NCI-H82 treated with DMSO at 0.1 percent for 48 hours (cell line): Measurements from ENCODE around the gene TRIM3.
"Not testable (repeated sequence)": the region's sequence is repeated elsewhere in the genome, so short reads cannot be mapped to it uniquely, and the experiment has no call there.

Experiments
- DNase-seq: peaks from one replicate; lab custom pipeline; 2025; ENCODE audit not compliant: unreplicated experiment; lab: John Stamatoyannopoulos, UW

Gene TRIM3

DNA sequence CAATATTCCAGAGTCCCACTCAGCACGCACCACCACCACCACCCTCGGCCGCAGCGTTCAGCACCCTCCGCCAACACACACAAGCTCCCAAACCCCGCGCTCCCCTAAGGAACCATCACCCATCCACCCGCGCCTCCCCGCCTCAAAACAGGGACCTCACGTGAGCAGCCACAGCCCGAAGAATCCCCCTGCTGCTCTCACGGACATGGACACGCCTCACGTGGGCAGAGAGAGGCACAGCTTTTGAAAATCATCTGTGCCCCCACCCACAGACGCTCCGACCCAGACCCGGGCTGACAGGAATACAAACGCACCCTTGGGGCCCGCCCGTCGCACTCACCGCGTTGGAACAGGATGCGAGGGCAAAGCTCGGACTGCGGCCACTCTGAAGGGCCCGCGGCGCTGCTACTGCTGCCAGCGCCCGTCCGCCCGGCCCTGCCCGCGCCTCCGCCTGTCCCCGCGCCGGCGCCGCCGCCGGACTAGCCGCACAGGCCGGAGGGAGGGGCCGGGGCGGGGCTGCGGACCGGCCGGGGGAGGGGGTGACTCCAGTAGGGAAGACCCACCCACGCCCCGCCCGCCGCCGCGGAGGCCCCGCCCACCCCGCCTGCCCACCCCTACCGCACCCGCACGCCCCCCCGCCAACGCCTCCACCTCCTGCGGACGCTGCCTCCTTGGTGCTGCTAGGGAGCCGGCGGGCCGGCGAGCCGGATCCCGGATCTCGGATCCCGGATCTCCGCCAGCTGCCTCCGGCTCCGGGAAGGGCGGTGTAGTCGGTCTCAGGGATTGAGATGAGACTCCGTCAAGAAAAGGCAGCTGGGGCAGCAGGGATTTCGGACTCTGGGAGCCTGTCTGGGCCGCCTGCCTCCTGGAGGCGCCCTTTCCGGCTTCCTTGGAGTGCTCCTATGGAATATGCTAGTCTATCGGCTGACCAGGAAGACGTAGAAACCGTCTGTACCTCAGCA is at the start of gene TRIM3:
TRIM3 (minus strand) TSS at position 491 of the 962 bp plus-strand sequence. CDS start 8,246 bp downstream, outside the sequence.
- peak; percentile 40 for DNase-seq

DNA sequence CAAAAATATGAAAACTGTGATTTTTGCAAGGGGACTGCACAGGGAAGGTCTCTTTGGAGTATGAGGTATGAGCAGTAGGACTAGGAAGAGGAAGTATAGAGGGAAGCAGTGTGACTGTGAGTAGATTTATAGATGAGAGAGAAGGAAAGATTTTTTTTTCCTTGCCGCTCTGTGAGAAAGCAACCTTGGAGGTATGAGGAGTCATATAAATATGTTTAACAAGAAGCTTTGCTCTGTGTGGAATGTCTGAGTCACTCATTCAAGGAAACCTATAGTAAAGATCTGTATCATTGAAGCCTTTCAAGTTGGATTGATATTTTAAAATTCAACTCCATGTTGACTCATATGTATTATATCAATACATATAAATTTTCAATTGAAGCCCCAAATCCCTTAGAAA is 49.5 kb upstream of the TRIM3 start:
- no peak for DNase-seq

DNA sequence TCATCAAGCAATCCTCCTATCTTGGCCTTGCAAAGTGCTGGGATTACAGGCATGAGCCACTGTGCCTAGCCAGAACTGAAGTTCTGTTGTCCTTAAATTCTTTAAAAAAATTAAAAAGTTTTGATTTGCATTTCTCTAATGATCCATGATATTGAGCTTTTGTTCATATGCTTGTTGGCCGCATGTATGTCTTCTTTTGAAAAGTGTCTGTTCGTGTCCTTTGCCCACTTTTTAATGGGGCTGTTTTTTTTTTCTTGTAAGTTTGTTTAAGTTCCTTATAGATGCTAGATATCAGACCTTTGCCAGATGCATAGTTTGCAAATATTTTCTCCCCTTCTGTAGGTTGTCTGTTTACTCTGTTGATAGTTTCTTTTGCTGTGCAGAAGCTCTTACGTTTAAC is 48.2 kb upstream of the TRIM3 start:
- not testable (repeated sequence) for DNase-seq

DNA sequence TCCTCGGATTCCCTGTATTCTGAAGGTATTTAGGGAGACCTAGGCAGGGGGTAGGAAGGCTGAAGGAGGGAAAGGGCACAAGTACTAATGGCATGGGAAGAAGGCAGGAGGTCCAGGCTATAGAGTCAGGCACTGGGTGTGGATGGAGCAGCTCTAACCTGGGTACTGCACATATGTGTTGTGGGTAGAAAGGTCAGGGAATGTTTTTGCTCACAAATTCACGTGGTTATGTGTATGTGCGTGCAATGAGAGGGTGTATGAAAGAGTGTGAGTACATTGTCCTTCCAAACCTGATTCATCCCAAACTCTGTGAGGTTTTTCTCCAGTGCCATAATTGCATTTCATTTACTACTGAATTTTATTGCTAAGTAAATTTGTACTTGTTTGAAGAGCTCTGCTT is 46.5 kb upstream of the TRIM3 start:
- DNase-seq: no peak

DNA sequence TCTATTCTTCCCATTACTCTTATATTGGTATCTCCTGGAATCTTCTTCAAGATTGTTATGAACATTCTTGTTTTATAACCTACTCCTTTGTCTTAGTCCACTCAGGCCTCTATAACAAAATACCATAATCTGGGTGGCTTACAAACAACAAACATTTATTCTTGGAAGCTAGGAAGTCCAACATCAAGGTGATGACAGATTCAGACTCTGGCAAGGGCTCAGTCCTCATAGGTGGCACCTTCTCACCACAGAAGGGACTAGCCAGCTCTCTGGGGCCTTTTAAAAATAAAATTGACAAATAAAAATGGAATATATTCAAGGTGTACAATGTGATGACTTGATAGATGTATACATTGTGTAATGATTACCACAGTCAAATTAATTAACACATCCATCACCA is 43.1 kb upstream of the TRIM3 start:
- DNase-seq: no peak

DNA sequence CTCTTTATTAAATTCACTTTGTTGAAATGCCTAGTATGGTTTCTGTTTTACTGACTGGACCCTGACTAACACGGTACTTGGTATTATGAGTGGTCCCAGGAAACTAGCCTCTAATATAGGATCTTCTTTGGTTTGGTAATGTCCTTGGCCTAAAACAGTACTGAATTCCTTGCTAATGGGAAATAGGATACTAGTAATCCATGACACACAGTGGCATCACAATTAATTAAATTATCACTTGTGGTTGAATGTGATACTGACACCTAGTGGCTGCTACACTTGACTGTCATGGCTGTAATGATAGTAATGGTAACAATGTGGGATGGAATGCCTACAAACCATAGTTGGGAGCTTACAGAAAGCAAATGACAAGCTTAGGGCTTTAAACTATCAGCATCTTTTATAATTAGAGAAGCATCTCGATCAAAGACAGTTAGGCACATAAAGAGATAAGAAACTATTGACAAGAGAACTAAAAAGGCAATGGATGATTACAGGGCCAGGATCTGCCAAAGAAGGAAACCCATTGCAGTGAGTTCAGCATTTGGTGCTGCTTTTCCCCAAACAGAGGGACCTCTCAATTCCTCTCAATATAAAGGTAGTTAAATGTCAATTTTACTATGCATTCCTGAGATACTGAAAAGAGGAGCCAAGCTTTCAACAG is 32.0 kb upstream of the TRIM3 start:
- DNase-seq: peak; percentile 69

DNA sequence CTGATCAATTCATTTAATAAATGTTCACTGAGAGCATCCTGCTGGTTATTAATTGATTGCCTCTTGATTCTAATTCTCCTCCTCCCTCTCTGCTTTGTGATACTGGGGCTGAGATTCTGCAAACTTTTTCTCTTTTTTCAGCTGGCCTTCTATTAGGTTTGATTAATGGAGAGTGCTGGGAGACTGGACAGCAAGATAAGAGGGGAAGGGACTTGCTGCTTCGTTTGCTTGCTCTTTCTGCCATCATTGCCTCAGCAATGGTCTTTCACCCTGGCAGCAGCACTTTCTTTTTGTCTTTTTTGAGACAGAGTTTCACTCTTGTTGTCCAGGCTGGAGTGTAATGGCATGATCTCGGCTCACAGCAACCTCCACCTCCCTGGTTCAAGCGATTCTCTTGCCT is 30.4 kb upstream of the TRIM3 start:
- no peak for DNase-seq

DNA sequence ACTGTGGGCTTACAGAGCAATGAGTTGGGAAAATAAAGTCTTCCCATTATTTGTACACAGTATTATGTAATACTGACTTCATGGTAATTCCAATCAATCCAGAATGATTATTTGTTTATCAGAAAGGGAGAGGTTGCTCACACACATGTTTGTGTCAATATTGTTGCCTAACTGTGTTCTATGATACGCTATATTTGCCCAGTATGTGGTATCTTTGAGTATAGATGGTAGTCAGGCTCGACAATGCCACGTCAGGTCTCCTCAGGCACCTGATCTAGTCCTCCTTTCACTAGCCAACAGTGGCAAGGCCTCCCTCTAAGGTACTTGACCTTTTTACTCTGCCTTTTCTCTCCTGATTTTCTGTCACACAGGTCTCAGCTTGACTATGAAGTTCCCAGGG is 28.6 kb upstream of the TRIM3 start:
- no peak for DNase-seq

DNA sequence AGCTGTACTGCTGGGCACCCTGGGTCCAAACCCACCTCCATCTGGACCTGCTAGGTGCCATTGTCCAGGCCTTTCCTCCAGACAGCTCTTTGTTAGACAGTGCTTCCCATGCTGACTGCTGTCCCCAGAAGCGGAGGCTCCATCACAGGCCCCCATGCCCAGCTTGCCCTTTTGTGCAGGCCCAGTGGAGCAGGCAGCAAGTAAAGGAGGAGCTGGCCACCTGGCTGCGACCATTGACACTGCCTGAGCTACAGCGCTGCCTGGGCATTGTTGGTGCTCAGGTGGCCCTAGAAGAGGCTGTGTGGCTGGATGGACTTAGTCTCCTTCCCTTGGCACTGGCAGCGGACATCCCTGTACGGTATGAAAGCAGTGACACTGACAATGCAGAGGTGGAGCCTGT is 24.8 kb upstream of the TRIM3 start:
- DNase-seq: no peak

DNA sequence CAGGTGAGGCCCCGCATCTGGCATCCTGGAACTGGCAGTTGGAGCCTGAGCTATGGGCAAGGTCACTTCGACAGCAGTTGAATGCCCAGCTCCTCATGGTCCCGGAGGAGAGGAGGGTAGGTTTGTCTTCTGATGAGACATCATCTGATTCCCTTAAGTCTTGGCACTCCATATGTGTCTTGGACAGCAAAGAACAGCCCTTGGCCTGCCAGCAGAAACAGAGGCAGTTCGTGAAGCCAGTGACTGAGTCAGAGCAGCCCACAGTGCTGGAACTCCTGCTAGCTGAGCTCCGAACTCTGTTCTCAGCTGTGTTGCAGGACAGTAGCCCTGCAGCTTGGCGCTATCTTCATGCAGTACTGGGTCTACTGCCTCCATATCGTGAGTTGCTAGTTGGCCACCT is 24.4 kb upstream of the TRIM3 start:
- DNase-seq: no peak

DNA sequence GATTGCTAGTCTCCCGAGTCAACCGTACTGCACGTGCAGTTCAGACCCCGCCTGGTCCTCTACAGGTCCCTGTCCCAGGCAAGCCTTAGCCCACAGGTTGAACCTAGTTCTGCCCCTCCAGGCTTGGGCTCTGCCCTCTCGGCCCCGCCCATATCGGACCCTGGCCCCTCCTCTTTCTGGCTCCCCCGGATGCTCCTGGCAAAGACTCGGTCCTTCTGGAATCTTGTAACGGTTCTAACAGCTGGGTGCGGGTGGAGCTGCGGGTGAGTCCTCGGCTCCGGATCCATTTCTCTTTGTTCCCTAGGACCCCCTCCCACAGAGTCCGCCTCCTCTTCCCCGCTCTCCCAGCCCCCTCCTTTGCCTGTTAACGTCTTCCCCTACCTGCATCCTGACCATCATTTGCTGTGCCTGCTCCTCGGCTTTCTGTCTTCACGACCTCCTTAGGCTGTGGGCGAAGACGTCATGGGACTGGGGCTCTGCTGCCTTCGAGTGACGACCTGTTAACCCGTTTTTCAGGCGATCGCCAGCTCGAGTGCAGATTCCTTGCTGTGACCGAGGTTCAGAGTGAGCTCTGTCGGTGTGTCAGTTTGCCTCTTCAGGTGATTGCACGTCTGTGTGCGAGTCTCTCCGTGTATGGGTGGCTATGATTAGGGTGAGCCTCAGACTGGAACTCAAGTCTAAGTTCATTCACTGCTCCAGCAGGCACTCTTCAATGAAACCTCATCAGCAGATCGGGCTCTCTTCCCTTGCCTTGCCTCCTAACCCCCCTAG is 23.5 kb upstream of the TRIM3 start, which contains the start of gene DNHD1:
DNHD1 (plus strand) TSS at position 212 of the 771 bp plus-strand sequence. CDS start 936 bp downstream, outside the sequence.
- no peak for DNase-seq

DNA sequence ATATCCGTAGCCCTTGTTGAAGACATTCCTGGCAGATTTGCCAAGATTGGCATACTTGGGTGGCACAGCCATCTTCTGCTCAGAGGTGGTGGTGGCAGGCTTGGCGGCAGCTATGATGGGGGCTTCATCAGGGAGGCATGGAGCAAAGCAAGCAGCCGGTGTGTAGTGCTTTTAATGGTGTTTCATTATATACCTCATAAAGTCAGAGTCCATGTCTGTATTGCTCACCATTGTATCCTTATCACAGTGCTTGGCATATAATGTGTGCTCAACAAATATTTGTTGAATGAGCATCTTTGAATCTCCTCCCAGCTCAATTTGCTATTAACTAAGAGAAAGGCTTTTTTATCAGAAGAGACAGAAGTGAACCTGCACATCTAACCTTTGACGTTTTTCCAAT is 15.6 kb upstream of the TRIM3 start:
- no peak for DNase-seq

DNA sequence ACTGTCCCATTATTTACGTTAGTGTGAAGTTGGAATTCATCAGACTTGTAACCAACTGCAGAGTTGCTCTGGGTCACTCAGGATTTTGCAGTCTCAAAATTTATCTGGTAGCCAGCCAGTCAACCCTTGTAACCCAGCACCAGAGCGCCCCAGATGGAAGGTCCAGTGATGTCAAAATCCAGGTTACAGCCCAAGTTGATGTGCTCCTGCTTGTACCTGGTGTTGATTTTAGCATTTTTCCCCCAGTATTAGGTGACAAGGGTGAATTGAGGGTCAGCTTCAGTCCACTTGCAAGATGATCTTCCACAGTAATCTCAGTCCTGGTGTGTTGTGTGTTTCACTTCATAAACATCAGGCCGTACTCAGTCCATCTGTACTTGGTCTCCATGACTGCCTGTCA is 15.1 kb upstream of the TRIM3 start:
- no peak for DNase-seq

DNA sequence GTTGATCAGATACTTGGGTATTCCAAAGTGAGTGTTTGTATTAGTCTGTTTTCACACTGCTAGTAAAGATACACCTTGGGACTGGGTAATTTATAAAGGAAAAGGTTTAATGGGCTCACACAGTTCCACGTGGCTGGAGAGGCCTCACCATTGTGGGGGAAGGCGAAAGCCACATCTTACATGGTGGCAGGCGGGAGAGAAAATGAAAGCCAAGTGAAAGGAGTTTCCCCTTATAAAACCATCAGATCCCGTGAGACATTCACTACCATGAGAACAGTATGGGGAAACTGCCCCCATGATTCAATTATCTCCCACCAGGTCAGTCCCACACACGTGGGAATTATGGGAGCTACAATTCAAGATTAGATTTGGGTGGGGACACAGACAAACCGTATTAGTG is 14.6 kb upstream of the TRIM3 start:
- no peak for DNase-seq

DNA sequence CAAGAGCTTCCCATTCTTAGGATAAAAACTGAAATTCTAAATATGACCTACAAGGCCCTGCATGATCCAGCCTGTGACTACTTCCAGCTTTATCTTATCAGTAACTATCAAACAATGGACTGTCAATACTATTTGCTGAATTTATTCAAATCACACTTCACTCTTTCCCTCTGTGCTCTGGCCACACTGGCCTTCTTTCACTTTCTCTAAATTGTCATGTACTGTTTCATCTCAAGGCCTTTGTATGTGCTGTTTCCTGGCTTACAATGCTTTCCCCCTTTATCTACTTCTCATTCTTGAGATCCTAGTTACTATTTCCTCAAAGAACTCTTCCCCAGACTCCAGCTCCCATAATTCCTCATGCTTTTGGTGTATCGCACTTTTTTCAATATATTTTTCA is 13.2 kb upstream of the TRIM3 start:
- no peak for DNase-seq

DNA sequence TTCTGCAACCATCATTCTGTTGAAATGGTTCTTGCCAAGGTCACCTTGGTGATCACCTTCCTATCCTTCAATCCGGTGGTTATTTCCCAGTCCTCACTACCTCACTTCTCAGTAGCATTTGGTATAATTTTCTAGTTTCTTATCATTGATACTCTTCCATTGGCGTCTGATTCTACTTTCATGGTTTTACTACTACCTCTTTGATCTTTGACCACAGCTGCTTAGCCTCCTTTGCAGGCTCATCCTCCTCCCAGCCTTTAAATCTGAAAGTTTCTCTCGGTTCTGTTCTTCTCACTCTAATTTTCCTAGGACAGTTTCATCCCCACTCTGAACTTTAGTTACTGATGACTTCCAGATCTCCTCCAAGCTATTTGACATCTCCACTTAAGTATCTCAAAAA is 12.5 kb upstream of the TRIM3 start:
- DNase-seq: no peak

DNA sequence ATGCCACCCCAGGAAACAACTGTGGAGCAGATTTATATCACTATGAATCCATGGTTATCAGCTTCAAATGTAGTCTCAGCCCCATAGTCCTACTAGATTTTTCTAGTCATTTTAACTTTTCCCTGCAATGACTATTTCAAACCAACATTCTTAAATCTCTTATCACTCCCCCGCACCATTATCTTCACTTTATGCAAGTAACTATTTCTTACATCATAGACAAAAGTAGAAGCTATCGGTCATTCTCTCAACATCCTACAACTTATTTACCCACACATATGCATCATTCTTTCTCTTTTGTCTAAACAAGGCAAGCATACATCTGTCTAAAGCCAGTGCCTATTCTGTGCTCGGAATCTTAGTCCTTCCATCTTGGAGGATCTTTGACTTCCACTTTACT is 11.9 kb upstream of the TRIM3 start:
- no peak for DNase-seq

DNA sequence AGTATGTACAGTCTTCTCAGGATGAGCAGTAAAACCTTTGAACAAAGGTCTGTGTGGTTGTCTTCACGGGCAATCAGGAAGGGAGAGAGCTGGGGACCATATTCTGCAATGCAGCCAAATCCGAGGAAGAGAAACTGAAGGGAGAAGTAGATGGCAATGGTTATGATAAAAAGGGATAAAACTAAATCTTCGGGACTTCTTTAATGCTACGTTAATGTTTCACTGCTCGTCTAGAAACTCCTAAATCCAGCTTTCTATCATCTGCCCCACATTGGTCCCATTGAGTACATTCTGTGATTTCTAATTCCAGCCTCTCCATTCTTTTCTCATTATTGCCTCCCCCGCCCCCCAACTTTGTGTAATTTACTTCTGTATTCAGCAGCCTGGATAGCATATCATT is 9.3 kb upstream of the TRIM3 start:
- no peak for DNase-seq

DNA sequence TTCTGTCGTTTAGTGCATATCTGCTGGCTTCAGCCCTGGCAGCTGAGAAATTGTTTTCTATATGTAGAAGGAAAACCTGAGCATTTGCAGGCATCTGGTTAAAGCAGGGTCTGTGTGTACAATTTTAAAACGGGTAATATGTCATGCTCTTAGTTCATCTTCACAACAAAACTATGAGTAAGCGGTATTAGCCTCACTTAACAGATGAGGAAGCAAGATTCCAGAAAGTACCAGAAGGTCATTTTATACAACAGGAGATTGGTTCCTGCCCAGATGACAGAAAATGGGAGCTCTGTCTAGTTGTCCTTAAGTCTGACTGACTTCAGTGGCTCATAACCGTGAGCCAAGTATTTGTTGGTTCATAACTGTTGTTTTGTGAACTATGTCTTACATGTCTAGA is 8.7 kb upstream of the TRIM3 start:
- no peak for DNase-seq

DNA sequence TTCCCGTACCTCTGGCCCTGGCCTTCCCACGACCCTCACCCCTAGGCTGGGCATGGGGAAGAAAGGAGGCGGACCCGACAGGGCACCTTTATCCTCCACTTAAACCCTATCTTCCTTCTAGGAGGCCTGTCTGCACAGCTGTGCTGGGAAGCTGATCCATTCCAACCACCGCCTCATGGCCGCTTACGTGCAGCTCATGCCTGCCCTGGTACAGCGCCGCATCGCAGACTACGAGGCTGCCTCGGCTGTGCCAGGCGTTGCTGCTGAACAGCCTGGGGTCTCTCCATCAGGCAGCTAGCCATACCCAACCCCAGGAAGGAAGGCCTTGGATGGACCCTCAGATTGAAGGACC is 8.2 kb upstream of the TRIM3 start:
- DNase-seq: no peak
